Activated CD4-positive, alpha-beta T cell treated with anti-CD3 and anti-CD28 coated beads for 1 hour (primary cell): Measurements from ENCODE around the gene ARMC2.
"Not testable (repeated sequence)": the region's sequence is repeated elsewhere in the genome, so short reads cannot be mapped to it uniquely, and the experiment has no call there.

Source experiments
- DNase-seq: peaks from one replicate; pipeline ENCODE4 v3.0.0-alpha.2; 2020

ARMC2 gene

DNA sequence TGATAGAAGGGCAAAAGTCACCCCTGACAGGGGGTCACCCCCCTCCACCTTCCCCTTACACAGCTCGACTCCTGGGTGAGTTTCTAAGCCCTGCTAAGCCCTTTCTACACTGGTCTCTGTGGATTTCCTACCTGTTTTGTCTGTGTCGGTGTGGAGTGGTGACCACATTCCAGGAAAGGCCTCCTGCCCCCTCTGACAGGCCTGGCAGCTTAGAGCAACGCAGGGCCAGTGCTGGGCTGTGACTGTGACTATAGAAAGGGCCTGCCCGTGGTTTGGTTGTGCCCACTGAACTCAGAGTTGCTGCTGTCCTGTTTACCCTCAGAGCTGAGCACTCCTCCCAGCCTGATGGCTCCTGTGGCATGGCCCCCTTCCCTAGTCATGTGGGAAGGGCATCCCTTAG lies 109.0 kb downstream of the ARMC2 start:
- DNase-seq: no peak

DNA sequence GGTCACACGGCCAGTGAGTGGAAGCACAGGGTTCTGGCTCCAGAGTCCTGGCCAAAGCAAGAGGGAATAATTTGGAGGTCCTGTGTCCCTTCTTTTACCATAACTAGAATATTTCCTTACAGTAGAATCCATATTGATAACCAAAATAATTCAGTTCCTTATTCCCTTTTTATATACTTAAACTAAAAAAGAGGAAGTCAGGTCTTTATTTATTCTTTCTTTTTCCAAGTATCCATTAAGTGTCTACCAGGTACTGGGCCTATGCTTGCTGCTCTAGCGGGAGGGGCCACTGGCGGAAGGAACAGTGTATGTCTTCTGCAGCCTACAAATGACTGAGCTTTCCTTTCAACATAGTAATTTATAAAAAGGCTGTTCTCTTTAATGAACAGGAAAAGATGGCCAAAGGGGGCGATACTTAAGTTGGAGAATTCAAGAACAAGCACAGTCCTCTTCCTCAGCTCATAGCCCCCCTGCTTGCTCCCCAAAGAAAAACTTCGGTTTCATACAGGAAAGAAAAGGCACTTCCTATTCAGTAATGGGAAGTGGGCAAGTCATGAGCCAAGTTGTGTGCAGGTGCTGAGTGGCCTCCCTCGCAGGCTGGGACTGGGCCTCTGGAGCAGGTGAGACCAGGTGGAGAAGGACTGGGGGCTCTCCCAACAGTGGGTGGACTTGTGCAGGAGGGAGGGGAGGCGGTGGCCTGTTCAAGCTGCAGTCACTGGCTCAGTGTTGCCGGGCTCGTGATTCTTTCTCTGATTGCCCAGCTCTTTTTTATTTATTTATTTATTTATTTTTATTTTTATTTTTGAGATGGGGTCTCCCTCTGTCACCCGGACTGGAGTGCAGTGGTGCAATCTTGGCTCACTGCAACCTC lies 110.9 kb downstream of the ARMC2 start:
- DNase-seq: no peak

DNA sequence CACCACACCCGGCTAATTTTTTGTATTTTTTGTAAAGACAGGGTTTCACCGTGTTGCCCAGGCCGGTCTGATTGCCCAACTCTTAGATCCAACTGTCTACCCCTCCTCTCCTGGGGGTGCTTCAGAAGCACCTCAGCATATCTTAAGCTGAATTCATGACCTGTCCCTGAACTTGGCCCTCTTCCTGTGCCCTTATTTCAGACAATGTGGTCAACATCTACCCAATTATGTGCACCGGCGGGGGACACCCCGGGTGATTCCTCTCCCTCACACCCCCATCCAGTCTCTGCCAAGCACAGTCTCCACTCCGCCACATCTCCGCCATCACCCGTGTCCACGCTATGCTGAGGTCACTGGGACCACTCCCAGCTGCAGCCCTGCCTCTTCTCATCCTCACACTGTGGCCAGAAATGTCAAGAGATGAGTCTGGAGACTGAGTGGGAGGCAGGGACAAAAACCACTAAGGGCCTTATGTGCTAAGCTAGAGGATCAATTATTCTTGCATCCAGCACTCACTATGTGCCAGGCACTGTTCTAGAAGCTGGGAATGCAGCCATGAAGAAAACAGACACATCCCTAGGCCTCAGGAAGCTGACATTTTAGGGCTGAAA lies 111.9 kb downstream of the ARMC2 start:
- no peak for DNase-seq

DNA sequence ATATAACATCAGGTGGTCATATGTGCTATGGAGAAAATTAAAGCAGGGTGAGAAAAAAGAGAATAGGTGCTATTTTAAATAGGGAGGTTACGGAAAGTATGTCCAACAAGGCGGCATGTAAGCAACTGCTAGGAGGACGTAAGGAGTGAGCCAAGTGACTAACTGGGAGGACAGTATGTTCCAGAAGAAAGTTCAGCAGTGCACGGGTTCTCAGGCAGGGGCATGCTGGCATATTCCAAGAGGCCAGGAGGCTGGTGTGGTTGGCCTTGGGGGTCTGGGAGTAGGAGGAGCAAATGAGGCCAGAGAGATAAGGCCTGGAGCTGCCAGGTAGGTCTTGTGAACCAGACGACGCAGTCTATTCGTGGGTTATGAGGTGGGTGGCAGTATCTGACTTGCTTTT lies 112.4 kb downstream of the ARMC2 start:
- DNase-seq: no peak

DNA sequence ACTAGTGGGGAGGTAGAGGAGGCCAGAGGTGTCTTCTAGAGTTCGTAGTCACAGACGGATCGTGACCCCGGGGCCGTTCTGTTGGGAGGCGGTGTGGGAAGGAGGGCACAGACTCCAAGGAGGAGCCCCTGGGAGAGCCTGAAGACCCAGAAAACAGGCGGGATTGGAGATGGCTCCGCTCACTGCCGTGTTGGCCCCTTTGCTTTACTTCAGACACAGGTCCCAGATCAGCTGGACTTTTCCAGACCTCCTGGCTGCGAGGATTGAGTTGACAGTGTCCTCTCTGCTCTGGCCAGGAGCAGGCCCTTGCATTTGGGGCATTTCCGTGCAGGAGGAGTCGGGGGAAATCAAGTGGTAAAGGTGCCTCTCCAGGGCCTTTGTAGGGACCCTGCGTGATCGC lies 112.9 kb downstream of the ARMC2 start:
- no peak for DNase-seq

DNA sequence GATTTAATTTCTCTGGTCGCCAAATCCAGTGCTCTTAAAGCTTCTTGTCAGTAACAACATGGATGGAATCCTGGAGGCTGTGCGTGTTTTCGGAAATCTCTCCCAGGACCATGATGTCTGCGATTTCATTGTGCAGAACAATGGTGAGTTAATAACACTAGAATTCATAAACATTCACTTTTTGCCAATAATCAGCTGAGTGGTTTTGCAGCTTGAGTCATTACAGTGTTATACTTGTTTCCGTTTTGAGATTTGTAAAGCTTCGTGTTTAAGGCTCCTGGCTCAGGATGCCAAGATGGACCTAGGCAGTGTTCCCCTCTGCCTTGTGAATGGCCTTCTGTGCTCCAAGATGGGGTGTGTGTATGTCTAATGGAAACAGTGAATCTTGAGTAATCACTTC lies 113.8 kb downstream of the ARMC2 start:
- no peak for DNase-seq

DNA sequence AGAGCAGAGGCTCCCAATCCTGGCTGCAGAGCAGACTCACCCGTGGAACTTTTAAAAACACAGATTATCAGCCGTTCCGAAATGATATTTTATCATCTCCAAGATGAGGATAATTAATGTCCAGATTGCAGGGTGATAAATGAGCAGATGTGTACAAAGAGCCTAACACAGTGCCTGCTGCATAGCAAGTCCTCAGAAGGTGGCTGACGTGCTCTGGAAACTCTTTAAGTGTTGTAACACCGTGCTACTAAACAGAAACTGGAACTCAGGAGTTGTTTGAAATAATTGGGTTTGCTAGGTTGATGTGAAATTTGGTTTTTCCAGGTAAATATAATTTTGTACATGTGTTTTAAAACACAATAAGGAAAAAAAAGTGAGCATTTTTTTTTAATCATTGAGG lies 118.0 kb downstream of the ARMC2 start:
- DNase-seq: no peak

DNA sequence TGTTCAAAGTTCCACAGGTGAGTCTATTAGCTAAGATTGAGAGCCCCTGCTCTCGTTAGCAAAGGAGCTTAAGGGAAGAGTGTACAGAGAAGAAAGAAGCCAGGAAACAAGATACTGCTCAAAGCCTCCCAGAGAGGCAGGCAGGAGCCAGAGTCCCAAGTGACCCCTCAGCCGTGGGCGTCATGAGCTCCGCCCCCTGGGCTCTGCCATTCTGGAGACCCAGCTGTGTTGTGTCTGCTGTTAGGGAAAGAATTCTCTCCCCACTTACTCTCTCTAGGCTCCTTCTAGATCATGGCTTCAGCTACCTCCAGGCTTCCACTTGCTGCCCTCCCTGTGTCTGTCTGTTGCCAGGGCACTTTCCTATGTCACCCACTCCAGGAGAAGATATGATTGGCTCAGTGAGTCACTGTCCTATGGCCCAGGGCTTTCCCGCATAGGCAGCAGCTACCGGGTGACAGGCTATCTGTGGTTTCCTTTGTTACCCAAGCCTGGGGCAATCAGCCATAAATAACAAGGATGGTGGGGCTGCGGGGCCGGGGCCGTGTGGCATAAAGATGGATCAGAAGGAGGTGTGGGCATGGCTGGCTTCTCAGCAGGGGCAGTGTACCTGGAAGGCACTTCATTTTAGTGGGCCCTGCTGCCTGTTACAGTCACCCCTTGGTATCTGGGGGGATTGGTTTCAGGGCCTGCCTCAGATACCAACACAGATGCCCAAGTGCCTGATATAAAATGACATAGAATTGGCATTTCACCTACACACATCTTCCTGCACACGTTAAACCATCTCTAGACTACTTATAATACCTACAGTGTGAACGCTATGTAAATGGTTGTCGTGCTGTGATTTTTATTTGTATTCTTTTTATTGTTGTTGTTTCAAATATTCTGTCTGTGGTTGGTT lies 118.9 kb downstream of the ARMC2 start:
- DNase-seq: no peak

DNA sequence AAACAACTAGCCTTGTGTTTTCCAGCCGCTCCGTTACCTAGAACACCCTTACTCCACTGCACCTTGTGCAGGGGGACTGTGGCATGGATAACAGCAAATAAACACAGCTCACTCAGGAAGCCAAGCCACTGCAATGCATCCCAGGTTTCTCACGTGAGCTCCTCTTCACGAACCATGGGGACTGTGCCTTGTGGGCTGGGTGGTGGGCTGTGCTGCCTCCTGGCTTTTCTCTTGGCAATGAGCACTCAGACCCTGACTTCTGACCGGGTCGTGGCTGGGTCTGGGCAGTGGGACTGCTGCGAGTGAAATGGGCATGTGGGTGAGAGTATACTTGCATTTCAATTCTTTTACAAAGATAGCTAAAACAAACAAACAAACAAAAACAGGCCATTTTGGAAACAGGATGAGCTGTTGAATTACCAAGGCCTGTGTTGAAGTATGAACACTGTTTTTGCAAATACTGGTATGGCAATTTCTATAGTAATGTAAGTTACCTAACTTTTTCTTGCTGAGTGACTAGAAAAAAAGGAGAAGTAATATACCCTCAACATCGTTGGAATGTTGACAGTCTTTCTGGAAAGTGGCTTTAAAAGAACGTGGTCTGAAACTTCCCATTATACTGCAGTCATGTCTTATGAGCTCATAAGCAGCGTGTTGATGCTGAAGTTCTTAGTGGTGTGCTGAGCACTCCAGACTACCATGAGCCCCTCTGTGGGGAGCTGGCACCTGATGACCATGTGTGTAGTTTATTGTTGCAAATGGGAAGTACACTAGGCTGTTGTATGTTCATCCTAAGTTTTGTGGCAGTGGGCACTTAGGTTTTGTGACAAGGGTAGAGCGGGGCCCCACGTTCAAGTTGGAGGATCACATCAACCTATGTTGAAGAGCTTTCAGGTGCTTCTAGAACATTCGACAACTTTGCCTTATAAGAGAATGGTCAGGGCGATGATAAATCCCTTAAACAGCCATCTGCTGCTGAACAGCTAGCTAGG lies 120.4 kb downstream of the ARMC2 start:
- DNase-seq: no peak

DNA sequence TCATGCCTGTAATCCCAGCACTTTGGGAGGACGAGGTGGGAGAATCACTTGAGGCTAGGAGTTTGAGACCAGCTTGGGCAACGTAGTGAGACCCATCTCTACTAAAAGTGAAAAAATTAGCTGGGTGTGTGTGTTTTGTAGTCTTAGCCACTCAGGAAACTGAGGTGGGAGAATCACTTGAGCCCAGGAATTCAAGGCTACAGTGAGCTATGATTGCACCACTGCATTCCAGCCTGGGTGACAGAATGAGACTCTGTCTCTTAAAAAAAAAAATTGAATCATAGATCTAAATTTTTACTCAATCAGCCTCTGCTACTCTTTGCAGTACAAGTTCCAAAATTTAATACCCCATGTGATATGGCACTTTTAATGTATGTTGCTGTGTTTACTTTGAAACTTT lies 121.6 kb downstream of the ARMC2 start:
- no peak for DNase-seq

DNA sequence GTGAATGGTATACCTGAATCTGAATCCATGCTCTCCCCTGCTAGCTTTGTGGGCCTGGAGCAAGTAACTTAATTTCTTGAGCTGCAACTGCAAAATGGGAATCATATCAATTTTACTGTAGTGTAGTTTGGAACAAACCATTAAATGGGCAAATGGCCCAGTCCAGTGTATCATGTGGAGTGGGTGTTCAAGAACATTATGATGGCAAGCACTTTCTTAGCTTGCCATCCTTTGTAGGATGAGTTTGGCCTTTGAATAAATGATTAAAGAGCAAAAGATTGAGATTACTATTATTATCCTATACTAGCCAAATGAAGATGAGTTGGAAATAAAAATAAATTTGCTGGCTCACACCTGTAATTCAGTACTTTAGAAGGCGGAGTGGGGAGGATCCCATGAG lies 126.0 kb downstream of the ARMC2 start:
- no peak for DNase-seq

DNA sequence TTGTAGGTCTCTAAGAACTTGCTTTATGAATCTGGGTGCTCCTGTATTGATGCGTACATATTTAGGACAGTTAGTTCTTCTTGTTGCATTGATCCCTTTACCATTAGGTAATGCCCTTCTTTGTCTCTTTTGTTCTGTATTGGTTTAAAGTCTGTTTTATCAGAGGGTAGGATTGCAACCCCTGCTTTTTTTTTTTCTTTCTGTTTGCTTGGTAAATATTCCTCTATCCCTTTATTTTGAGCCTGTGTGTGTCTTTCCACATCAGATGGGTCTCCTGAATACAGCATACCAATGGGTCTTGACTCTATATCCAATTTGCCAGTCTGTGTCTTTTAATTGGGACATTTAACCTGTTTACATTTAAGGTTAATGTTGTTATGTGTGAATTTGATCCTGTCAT lies 130.4 kb downstream of the ARMC2 start:
- not testable (repeated sequence) for DNase-seq

DNA sequence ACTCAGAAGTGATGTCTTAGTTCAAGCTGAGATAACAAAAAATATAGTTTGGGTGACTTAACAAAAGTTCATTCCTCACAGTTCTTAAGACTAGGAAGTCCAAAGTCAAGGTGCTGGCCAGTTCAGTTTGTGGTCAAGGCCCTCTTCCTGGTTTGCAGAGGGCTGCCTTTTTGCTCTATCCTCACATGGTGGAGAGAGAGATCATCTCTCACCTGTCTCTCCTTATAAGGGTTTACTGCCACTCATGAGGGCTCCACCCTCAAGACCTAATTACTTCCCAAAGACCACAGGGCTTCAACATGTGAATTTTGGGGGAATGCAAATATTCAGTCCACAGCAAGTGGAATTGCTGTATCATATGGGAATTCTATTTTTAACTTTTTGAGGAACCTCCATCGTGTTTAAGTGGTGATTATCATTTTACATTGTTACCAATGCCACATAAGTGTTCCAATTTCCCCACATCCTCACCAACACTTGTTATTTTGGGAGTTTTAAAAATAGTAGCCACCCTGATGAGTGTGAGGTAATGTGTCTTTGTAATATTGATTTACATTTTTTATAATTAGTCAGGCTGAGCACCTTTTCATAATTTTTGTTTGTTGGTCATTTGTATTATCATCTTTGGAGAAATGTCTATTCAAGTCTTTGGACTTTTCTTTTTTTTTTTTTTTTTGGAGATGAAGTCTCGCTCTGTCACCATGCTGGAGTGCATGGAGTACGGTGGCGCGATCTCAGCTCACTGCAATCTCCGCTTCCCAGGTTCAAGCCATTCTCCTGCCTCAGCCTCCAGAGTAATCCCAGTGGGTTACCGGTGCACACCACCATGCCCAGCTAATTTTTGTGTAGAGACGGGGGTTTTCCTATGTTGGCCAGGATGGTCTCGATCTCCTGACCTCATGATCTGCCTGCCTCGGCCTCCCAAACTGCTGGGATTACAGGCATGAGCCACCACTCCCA lies 134.2 kb downstream of the ARMC2 start:
- DNase-seq: no peak

DNA sequence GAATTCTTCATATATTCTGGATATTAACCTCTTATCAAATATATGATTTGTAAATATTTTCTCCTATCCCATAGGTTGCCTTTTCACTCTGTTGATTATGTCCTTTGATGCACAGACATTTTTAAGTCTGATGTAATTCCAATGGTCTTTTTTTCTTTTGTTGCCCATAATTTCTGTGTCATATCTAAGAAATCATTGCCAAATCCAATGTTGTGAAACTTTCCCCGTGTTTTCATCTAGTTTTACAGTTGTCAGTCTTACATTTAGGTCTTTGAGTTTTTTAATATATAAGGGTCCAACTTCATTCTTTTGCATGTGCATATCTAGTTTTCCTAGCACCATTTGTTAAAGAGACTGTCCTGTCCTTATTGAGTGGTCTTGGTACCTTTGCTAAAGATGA lies 134.9 kb downstream of the ARMC2 start:
- DNase-seq: no peak

DNA sequence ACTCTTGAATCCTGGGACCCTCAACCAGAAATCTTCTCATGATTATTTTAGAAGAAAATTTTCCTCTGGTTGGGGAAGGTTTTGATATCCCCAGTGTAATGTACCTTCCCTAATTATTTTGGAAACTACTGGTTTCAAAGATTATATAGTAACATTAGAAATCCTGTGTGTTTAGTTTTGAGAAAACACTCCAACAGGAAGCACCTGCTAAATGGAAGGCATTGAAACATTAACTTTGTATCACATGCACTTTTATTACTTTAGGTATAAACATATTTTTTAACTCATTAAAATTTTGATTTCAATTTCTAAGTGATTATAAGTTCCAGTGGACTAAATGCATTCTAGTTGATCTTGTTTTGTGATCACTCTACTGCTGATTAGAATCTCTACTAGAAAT lies 137.1 kb downstream of the ARMC2 start:
- DNase-seq: no peak

DNA sequence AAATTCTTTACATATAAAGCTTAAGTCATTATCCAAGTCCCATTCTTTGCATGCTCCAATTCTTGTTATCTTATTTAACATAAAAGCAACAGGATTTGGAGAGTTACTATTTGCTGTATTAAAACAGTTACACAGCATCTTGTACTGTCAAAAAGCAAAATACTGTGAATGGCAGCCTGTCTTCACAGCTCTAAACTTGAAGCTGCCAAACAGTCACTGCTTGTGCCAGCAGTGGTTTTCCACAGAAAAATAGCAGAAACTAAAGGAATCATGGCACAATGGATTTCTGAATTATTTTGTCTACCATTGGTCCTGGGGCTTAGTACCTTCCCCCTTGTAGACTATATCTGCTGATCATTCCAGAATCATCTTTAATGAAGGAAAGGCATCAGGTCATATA lies 138.9 kb downstream of the ARMC2 start:
- no peak for DNase-seq

DNA sequence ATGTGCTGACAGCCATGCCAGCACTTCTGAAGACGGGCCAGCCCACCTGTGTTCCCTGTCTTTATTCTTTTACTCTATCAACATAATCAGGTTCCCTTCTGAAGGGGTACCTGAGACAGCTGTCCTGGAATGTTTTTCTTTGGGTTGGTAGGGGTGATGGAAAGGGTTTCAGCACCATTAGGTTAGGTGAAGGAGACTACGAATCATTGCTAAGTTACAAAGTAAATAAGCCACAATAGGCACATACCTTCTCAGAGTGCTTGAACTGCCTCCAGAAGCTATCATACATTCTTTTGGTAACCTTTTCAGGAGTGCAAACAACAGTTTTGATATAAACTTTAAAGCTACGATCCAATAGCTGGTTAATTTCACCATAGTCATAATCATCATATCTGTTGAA lies 140.1 kb downstream of the ARMC2 start:
- DNase-seq: no peak

DNA sequence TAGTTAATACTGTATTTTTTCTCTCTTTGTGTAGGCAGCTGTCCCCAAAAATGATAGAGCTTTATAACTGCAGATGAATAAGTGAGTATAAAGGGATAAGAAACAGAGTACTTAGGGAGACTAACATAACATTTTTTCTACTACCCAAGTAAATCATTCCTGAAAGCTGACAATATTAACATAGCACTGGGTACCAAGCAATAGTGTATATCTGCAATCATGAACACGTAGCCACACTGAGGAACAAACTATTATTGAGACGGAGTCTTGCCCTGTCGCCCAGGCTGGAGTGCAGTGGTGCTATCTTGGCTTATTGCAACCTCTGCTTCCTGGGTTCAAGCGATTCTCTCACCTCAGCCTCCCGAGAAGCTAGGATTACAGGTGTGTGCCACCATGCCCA lies 140.5 kb downstream of the ARMC2 start:
- no peak for DNase-seq

DNA sequence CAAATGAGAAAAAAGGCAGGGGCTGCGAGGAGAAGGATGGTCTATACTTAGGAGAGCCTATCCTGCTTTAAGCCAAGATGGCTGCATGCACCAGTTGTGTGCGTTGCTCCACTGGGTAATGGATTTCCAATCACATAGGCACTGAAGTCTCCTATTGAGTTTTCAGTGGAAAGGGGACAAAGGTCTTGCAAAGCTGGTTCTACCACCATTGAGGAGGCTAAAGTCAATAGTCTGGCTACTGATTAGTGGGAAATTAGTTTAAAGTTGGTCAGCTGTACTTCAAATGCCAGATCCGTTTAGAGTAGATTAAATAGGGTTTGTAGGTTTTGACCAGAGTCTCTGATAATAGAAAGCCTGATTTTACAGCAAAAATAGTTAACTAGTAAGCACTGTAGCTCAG lies 141.5 kb downstream of the ARMC2 start:
- DNase-seq: no peak

DNA sequence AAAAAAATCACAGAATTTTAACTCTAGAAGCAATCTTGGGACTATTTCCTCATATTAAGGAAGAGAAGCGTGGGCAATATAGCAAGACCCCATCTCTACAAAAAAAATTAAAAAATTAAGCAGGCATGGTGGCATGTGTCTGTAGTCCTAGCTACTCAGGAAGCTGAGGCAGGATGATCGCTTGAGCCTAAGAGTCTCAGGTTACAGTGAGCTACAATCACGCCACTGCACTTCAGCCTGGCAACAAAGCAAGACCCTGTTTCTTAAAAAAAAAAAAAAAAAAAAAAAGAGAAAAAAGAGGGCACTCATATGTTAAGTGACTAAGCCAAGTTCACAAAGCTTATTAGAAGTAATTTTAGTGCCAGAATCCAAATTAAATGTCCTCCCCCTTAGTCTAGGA lies 145.7 kb downstream of the ARMC2 start:
- no peak for DNase-seq

DNA sequence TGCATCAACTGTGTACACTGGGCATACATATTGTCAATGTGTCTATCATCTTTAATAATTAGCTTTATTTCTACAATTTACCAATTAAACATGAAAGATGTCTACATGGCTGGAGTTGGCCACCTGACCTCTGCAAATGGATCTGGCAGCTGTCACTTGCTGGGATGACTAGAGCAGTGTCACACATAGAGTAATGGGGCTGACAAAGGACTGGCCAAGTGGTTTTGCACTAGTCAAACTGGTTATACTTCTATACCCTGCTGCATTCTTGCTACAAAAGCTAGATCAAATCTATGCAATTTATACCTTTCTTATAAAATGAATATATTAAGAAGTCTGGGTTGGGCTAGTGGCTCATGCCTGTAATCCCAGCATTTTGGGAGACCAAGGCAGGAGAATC lies 147.1 kb downstream of the ARMC2 start:
- DNase-seq: no peak
